K562 (cell line): ENCODE measurements around the gene TMSB4X. TPM values are rescaled to one million over a fixed set of nuclear protein-coding genes. Genes with fewer than 3 reads are reported as not detected.

ENCODE experiments used
- ATAC-seq: fragments of 200-7000 bp; cut with Tn5 transposase; 3 replicates; pipeline ENCODE4 v1.9.1; 2020; ENCODE audit warnings: moderate library complexity
- BruUV-seq: library from RNA; stranded (reverse); fragments of 400-500 nt; replicated peaks from 2 replicates; lab custom pipeline; 2021; lab: Mats Ljungman, UMichigan
- CTCF ChIA-PET: fragments of 300-600 bp; formaldehyde crosslinking; extraction: SDS; loops from one replicate; lab custom pipeline; 2021; ENCODE audit warnings: low intra/inter-chr PET ratio; lab: Yijun Ruan, JAX
- POLR2A ChIA-PET: fragments of 300-600, 350-650 bp; sonication (Branson Sonifier 250); formaldehyde crosslinking; extraction: SDS; loops from one replicate; lab custom pipeline; 2021; ENCODE audit warnings: antibody characterized with exemption, inconsistent platforms; lab: Yijun Ruan, JAX
- DNase-seq, 4 experiments: peaks; one replicate each; pipeline versions ENCODE4 v3.0.0 to v3.0.0-alpha.2; 2011 to 2018; ENCODE audit warnings: low spot score in 3 of 4, mixed read lengths in 3 of 4; ENCODE audit errors: extremely low read depth in 1 of 4
- FAIRE-seq: peaks from 2 replicates; lab custom pipeline; 2011; peaks lifted over from hg19 to GRCh38; lab: Jason Lieb, UNC
- H2AFZ ChIP-seq: 2 replicates; pipeline ENCODE4 v1.6.0; 2011; ENCODE audit warnings: low read depth, low read length, control low read depth, inconsistent platforms
- H3K27ac ChIP-seq: fragments of 200-600 bp; 3 replicates; pipeline ENCODE4 v1.8.0; 2011; ENCODE audit warnings: low read depth, mild to moderate bottlenecking, control low read depth, inconsistent platforms, low read length, moderate library complexity, mixed read lengths; ENCODE audit errors: extremely low read depth
- H3K27me3 ChIP-seq, 2 experiments: fragments of 300-600 bp in 1 of 2; 2 replicates in 1 of 2; 3 replicates in 1 of 2; pipeline versions ENCODE4 v1.6.0 to v1.8.0; 2011; ENCODE audit warnings: inconsistent platforms in 2 of 2, low read length in 2 of 2, mild to moderate bottlenecking in 1 of 2, mixed read lengths in 1 of 2, moderate library complexity in 1 of 2; ENCODE audit not compliant: control insufficient read depth in 2 of 2, insufficient read depth in 2 of 2
- H3K36me3 ChIP-seq: fragments of 300-600 bp; 3 replicates; pipeline ENCODE4 v1.8.0; 2011; ENCODE audit warnings: mild to moderate bottlenecking, low read length, inconsistent platforms; ENCODE audit not compliant: control insufficient read depth, insufficient read depth
- H3K4me1 ChIP-seq, 2 experiments: fragments of 200-600 bp in 1 of 2; replicated peaks in 1 of 2; 2 replicates in 1 of 2; 3 replicates in 1 of 2; pipeline versions ENCODE4 v1.5.1 to v1.8.0; 2011; ENCODE audit warnings: inconsistent platforms in 2 of 2, low read length in 2 of 2, mild to moderate bottlenecking in 1 of 2, mixed read lengths in 1 of 2, moderate library complexity in 1 of 2; ENCODE audit not compliant: control insufficient read depth in 2 of 2, insufficient read depth in 2 of 2
- H3K4me2 ChIP-seq: 2 replicates; pipeline ENCODE4 v1.6.1; 2011; ENCODE audit warnings: low read length, control low read depth, inconsistent platforms, mixed read lengths; ENCODE audit not compliant: insufficient read depth
- H3K4me3 ChIP-seq: fragments of 200-600 bp; sonication (generic), shearing (Covaris generic); 2 replicates; pipeline ENCODE4 v1.5.1; 2016; ENCODE audit warnings: control low read depth, inconsistent platforms
- H3K79me2 ChIP-seq: fragments of 200-600 bp; 3 replicates; pipeline ENCODE4 v1.8.0; 2011; ENCODE audit warnings: low read length, inconsistent platforms; ENCODE audit not compliant: control insufficient read depth, insufficient read depth
- H3K9ac ChIP-seq, 2 experiments: 2 replicates each; pipeline versions ENCODE4 v1.6.0 to v1.6.1; 2011; ENCODE audit warnings: low read depth in 2 of 2, low read length in 2 of 2, control low read depth in 1 of 2, inconsistent platforms in 1 of 2, mild to moderate bottlenecking in 1 of 2, mixed read lengths in 1 of 2; ENCODE audit not compliant: insufficient read depth in 1 of 2
- H3K9me1 ChIP-seq: one replicate; pipeline ENCODE4 v1.6.0; 2011; ENCODE audit warnings: inconsistent platforms, mild to moderate bottlenecking, low read length, moderate library complexity; ENCODE audit not compliant: control insufficient read depth, insufficient read depth
- H3K9me3 ChIP-seq: replicated peaks from 2 replicates; pipeline ENCODE4 v1.5.1; 2011; ENCODE audit warnings: low read depth, low read length, inconsistent platforms; ENCODE audit not compliant: control insufficient read depth, insufficient read depth
- H4K20me1 ChIP-seq: replicated peaks from 2 replicates; pipeline ENCODE4 v1.6.1; 2011; ENCODE audit warnings: low read length, inconsistent platforms, mixed read lengths; ENCODE audit not compliant: control insufficient read depth, insufficient read depth
- DLX4 ChIP-seq: fragments of 250-450 bp; sonication (Bioruptor Pico); IDR thresholded peaks from 2 replicates; pipeline ENCODE4 v1.6.1; 2021; ENCODE audit warnings: mild to moderate bottlenecking
- EHMT2 ChIP-seq: fragments of 450-650 bp; IDR thresholded peaks from 2 replicates; pipeline ENCODE4 v1.6.1; 2018; ENCODE audit warnings: antibody characterized with exemption
- FOXJ2 ChIP-seq: fragments of 200-800 bp; sonication (Bioruptor generic); IDR thresholded peaks from 2 replicates; pipeline ENCODE4 v1.6.1; 2016; ENCODE audit warnings: missing genetic modification characterization, missing compliant biosample characterization
- HDAC1 ChIP-seq, 2 experiments: fragments of 450-650 bp; IDR thresholded peaks; 2 replicates each; pipeline ENCODE4 v1.6.1; 2016 to 2017; ENCODE audit warnings: inconsistent platforms in 1 of 2, mild to moderate bottlenecking in 1 of 2, moderate library complexity in 1 of 2
- IFI16 ChIP-seq: fragments of 250-450 bp; sonication (Bioruptor Pico); IDR thresholded peaks from 2 replicates; pipeline ENCODE4 v2.1.2; 2022; ENCODE audit warnings: mild to moderate bottlenecking, inconsistent platforms
- NBN ChIP-seq: fragments of 450-650 bp; IDR thresholded peaks from 2 replicates; pipeline ENCODE4 v1.6.1; 2016; ENCODE audit warnings: low read depth, mild to moderate bottlenecking
- NEUROD1 ChIP-seq: fragments of 150-350 bp; IDR thresholded peaks from 2 replicates; pipeline ENCODE4 v1.6.1; 2014; ENCODE audit warnings: borderline replicate concordance, low read length, low read depth; ENCODE audit not compliant: partially characterized antibody
- TEAD1 ChIP-seq, 2 experiments: fragments of 450-650 bp in 1 of 2; sonication (generic) in 1 of 2; formaldehyde crosslinking; IDR thresholded peaks; 2 replicates each; pipeline versions ENCODE4 v1.4.0 to v1.8.0; 2020 to 2022; ENCODE audit warnings: mild to moderate bottlenecking in 2 of 2, missing genetic modification reagents in 1 of 2
- TOE1 ChIP-seq, 2 experiments: fragments of 450-650 bp in 1 of 2; sonication (generic) in 1 of 2; formaldehyde crosslinking in 1 of 2; IDR thresholded peaks; 2 replicates each; pipeline versions ENCODE4 v1.7.1 to v1.8.0; 2016 to 2022; ENCODE audit warnings: borderline replicate concordance in 2 of 2, mild to moderate bottlenecking in 2 of 2, antibody characterized with exemption in 1 of 2, inconsistent platforms in 1 of 2, low read depth in 1 of 2, missing genetic modification reagents in 1 of 2, moderate library complexity in 1 of 2
- ZBTB1 ChIP-seq: sonication (generic); formaldehyde crosslinking; IDR thresholded peaks from 2 replicates; pipeline ENCODE4 v1.8.1; 2023; ENCODE audit warnings: missing genetic modification reagents, low read depth, mild to moderate bottlenecking, borderline replicate concordance
- ZBTB17 ChIP-seq: fragments of 450-650 bp; formaldehyde crosslinking; IDR thresholded peaks from 2 replicates; pipeline ENCODE4 v1.4.0; 2020; ENCODE audit warnings: mild to moderate bottlenecking
- ZBTB2 ChIP-seq: fragments of 450-650 bp; IDR thresholded peaks from 2 replicates; pipeline ENCODE4 v1.6.1; 2016; ENCODE audit warnings: antibody characterized with exemption
- ZC3H11A ChIP-seq: IDR thresholded peaks from 2 replicates; pipeline ENCODE4 v1.6.1; 2012; ENCODE audit warnings: low read depth, low read length, improper control_type of control experiment
- ZNF561 ChIP-seq: fragments of 450-650 bp; formaldehyde crosslinking; conservative IDR thresholded peaks from 2 replicates; pipeline ENCODE4 v1.4.0; 2020; ENCODE audit warnings: mild to moderate bottlenecking, moderate library complexity
- ZNF778 ChIP-seq: fragments of 450-650 bp; formaldehyde crosslinking; IDR thresholded peaks from 2 replicates; pipeline ENCODE4 v1.4.0; 2020; ENCODE audit warnings: mild to moderate bottlenecking, moderate library complexity
- WGBS: fragments of 100-300 bp; shearing (Covaris generic); methylation state at CpG from one replicate; pipeline ENCODE4 v1.1.6; 2016; ENCODE audit warnings: low coverage, mixed read lengths; ENCODE audit not compliant: insufficient coverage; ENCODE audit errors: missing lambda C conversion rate; 5-methylcytosine and 5-hydroxymethylcytosine counted together
- in situ Hi-C: fragments of 300-500 bp; cut with MboI; formaldehyde crosslinking; loops from 4 replicates; pipeline ENCODE4 v1.15.0; 2018; ENCODE audit warnings: inconsistent platforms, mixed read lengths
- intact Hi-C: fragments of 100-400 bp; cut with micrococcal nuclease; formaldehyde crosslinking; loops from 2 replicates; pipeline ENCODE4 v1.14.2; 2022
- polyA plus RNA-seq, 8 experiments: library from polyadenylated mRNA; depleted of rRNA in 4 of 8; stranded (reverse) in 5 of 8; unstranded in 3 of 8; fragments of >200 nt; fragmentation: Nextera tagmentation in 2 of 8; fragmentation: Illumina TruSeq in 1 of 8; extraction: Ambion mirVana in 2 of 8; extraction: Trizol in 1 of 8; gene quantifications; 2 replicates each; pipeline versions ENCODE4 v1.2.1 to v1.2.3, GENCODE V29; 2011 to 2014; ENCODE audit warnings: inconsistent platforms in 1 of 8, missing spikeins in 1 of 8
- total RNA-seq, 7 experiments: library from RNA; depleted of rRNA in 6 of 7; stranded (reverse); fragments of >200 nt in 6 of 7; fragmentation: Illumina TruSeq in 2 of 7; extraction: Trizol in 2 of 7; gene quantifications; 2 replicates each; pipeline versions ENCODE4 v1.2.1 to v1.2.3, GENCODE V29; 2011 to 2021; ENCODE audit warnings: low replicate concordance in 1 of 7
- TF ChIP-seq, protein P1 (sequence below): fragments of 200-400 bp; formaldehyde crosslinking; IDR thresholded peaks from 2 replicates; pipeline ENCODE4 v1.6.1; 2017; ENCODE audit warnings: mild to moderate bottlenecking, low read depth, low read length, moderate library complexity
- TF ChIP-seq, protein P2 (sequence below): sonication (generic); formaldehyde crosslinking; IDR thresholded peaks from 2 replicates; pipeline ENCODE4 v1.9.0; 2022; ENCODE audit warnings: mild to moderate bottlenecking, missing genetic modification reagents

TMSB4X gene
- total and polyA plus RNA-seq, 9 of the 15 experiments (the other 6 are each of a cell fraction or from before 2014, with no cell fraction given), result 1,035 to 2,035 (median 1,529) TPM

DNA sequence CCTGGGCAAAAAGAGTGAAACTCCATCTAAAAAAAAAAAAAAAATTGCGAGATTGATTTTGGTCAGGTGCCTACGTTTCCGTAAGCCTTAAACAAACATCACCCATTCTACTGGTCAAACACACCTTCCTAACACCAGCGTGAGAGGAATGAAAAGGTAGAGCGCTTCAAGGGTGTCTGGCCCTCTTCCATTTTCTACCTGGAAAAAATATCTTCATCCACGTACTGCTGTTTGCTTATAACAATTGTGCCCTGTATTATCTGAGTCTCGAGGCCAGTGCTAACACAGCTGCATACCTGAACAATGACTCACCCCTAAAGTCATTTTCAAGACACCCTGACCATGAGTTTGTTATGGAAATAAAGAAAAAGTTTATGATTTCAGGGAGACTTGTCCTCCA is 13.9 kb downstream of the TMSB4X start (continued):
- TF ChIP-seq, protein P1, sequence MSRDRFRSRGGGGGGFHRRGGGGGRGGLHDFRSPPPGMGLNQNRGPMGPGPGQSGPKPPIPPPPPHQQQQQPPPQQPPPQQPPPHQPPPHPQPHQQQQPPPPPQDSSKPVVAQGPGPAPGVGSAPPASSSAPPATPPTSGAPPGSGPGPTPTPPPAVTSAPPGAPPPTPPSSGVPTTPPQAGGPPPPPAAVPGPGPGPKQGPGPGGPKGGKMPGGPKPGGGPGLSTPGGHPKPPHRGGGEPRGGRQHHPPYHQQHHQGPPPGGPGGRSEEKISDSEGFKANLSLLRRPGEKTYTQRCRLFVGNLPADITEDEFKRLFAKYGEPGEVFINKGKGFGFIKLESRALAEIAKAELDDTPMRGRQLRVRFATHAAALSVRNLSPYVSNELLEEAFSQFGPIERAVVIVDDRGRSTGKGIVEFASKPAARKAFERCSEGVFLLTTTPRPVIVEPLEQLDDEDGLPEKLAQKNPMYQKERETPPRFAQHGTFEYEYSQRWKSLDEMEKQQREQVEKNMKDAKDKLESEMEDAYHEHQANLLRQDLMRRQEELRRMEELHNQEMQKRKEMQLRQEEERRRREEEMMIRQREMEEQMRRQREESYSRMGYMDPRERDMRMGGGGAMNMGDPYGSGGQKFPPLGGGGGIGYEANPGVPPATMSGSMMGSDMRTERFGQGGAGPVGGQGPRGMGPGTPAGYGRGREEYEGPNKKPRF, result no peak
- TF ChIP-seq ZBTB17 (CRISPR knock-in tag) (no peak), NEUROD1 (no peak), TEAD1 (CRISPR knock-in tag; IDR thresholded peaks at IDR 0.05) (peak; percentile 74 to 77; a peak in 3 of 4 replicates), ZNF561 (CRISPR knock-in tag) (no peak), TOE1 (IDR thresholded peaks at IDR 0.05; ENCODE audit: borderline replicate concordance) (0 out of 2 replicates have a peak, but pooled peaks have one; percentile 22), TOE1 (CRISPR knock-in tag; IDR thresholded peaks at IDR 0.05; ENCODE audit: borderline replicate concordance, low read depth) (no peak), ZNF778 (CRISPR knock-in tag) (no peak), NBN (no peak)
- TF ChIP-seq, all 486 proteins: peak for 14

GRCh38 chrX:12989461-12989860 is 14.6 kb downstream of the TMSB4X start:
- Histone ChIP-seq H3K27ac (no peak overlapping the region), H4K20me1 (no peaks in the 10 kb centered on the region), H3K4me3 (no peak overlapping the region), H3K79me2 (no peaks in the 10 kb centered on the region), H3K4me2 (no peak overlapping the region), H3K9ac (no peak overlapping the region), H3K27me3 (no peaks in the 10 kb centered on the region), H3K4me1 (peaks cover 0 to 30% of the 10 kb centered on the region in 2 experiments; a peak in 2 of 5 replicates), H3K9me3 (no peaks in the 10 kb centered on the region), H3K36me3 (no peaks in the 10 kb centered on the region), H3K9me1 (no peaks in the 10 kb centered on the region), H2AFZ (no peak overlapping the region)
- DNase-seq (no peak), ATAC-seq (no peak), FAIRE-seq (no peak)
- in situ Hi-C loops, result no loop called here
- ChIA-PET POLR2A (interaction anchor here (1.0 kb wide), 1 partner anchor 12 kb away, joined by 3 read pairs; no protein-coding TSS in a partner anchor), CTCF (no interaction called here)
- intact Hi-C loops, result no loop called here
- no TSS peak for BruUV-seq
- 77% methylated on average over 3 of the region's 3 CpGs for WGBS
- TF ChIP-seq, protein P2, sequence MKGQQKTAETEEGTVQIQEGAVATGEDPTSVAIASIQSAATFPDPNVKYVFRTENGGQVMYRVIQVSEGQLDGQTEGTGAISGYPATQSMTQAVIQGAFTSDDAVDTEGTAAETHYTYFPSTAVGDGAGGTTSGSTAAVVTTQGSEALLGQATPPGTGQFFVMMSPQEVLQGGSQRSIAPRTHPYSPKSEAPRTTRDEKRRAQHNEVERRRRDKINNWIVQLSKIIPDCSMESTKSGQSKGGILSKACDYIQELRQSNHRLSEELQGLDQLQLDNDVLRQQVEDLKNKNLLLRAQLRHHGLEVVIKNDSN (CRISPR knock-in tag), result no peak
- TF ChIP-seq EHMT2 (no peak), IFI16 (CRISPR knock-in tag) (no peak), TEAD1 (CRISPR knock-in tag; IDR thresholded peaks at IDR 0.05) (no peak), ZBTB2 (no peak), FOXJ2 (tag) (no peak), DLX4 (no peak), HDAC1 (IDR thresholded peaks at IDR 0.05) (no peak), ZBTB1 (CRISPR knock-in tag) (no peak), ZC3H11A (no peak)
